Neural cell (in vitro differentiated cells): ENCODE measurements around the gene SLBP. TPM values are rescaled to one million over a fixed set of nuclear protein-coding genes. Genes with fewer than 3 reads are reported as not detected.

Experiments used
- H2AFZ ChIP-seq: fragments of 200-600, 300-800 bp; sonication (generic), shearing (Covaris generic); 2 replicates; pipeline ENCODE4 v1.6.0; 2014; ENCODE audit warnings: low read depth, mild to moderate bottlenecking, antibody characterized with exemption, low read length, moderate library complexity
- H3F3A ChIP-seq: fragments of 200-600 bp; shearing (Covaris generic); 2 replicates; pipeline ENCODE4 v1.6.1; 2016; ENCODE audit warnings: mild to moderate bottlenecking, moderate library complexity, mixed read lengths, antibody characterized with exemption, low read length; ENCODE audit not compliant: insufficient read depth, poor library complexity, severe bottlenecking
- H3K27ac ChIP-seq: fragments of 200-600, 300-800 bp; sonication (generic), shearing (Covaris generic); 2 replicates; pipeline ENCODE4 v1.5.1; 2014; ENCODE audit warnings: mild to moderate bottlenecking, low read length, moderate library complexity
- H3K27me3 ChIP-seq: fragments of 300-800, 200-600 bp; sonication (generic), shearing (Covaris generic); 2 replicates; pipeline ENCODE4 v1.6.0; 2014; ENCODE audit warnings: mild to moderate bottlenecking, low read depth, low read length, moderate library complexity; ENCODE audit not compliant: insufficient read depth
- H3K36me3 ChIP-seq: fragments of 300-800, 200-600 bp; sonication (generic), shearing (Covaris generic); 2 replicates; pipeline ENCODE4 v1.5.1; 2014; ENCODE audit warnings: mild to moderate bottlenecking, antibody characterized with exemption, low read length, moderate library complexity; ENCODE audit not compliant: insufficient read depth
- H3K4me2 ChIP-seq: fragments of 300-800, 200-600 bp; sonication (generic), shearing (Covaris generic); 2 replicates; pipeline ENCODE4 v1.6.0; 2014; ENCODE audit warnings: mild to moderate bottlenecking, low read length
- H3K4me3 ChIP-seq: fragments of 300-800, 200-600 bp; sonication (generic), shearing (Covaris generic); 2 replicates; pipeline ENCODE4 v1.5.1; 2014; ENCODE audit warnings: mild to moderate bottlenecking, low read length, moderate library complexity
- H3K79me2 ChIP-seq: fragments of 200-600 bp; shearing (Covaris generic); replicated peaks from 2 replicates; pipeline ENCODE4 v1.6.0; 2014; ENCODE audit warnings: mild to moderate bottlenecking, low read length, moderate library complexity; ENCODE audit not compliant: insufficient read depth
- H3K9ac ChIP-seq: fragments of 300-800, 200-600 bp; sonication (generic), shearing (Covaris generic); 2 replicates; pipeline ENCODE4 v1.6.1; 2016; ENCODE audit warnings: mild to moderate bottlenecking, low read length, mixed read lengths
- H3K9me2 ChIP-seq: fragments of 200-600 bp; shearing (Covaris generic); 2 replicates; pipeline ENCODE4 v1.6.1; 2016; ENCODE audit warnings: mild to moderate bottlenecking, low read length, mixed read lengths; ENCODE audit not compliant: insufficient read depth
- H3K9me3 ChIP-seq: fragments of 200-600, 300-800 bp; sonication (generic), shearing (Covaris generic); 2 replicates; pipeline ENCODE4 v1.6.1; 2016; ENCODE audit warnings: mild to moderate bottlenecking, mixed run types, low read length, moderate library complexity, mixed read lengths
- H4K20me1 ChIP-seq: fragments of 200-600 bp; shearing (Covaris generic); 2 replicates; pipeline ENCODE4 v1.6.1; 2016; ENCODE audit warnings: mild to moderate bottlenecking, mixed run types; ENCODE audit not compliant: insufficient read depth
- CTCF ChIP-seq: fragments of 450-650 bp; IDR thresholded peaks from 2 replicates; pipeline ENCODE4 v1.5.1; 2014; ENCODE audit warnings: antibody characterized with exemption, mild to moderate bottlenecking, moderate library complexity; ENCODE audit not compliant: poor library complexity, severe bottlenecking
- EP300 ChIP-seq: fragments of 450-650 bp; conservative IDR thresholded peaks from 2 replicates; pipeline ENCODE4 v1.6.1; 2014; ENCODE audit warnings: antibody characterized with exemption, mild to moderate bottlenecking, moderate library complexity; ENCODE audit not compliant: poor library complexity, severe bottlenecking
- EZH2 ChIP-seq: fragments of 200-600, 300-800 bp; shearing (Covaris generic), sonication (generic); IDR thresholded peaks from 2 replicates; pipeline ENCODE4 v1.6.1; 2014; ENCODE audit warnings: antibody characterized with exemption, low read length, borderline replicate concordance, mild to moderate bottlenecking; ENCODE audit not compliant: insufficient read depth, poor library complexity, severe bottlenecking
- MXI1 ChIP-seq: fragments of 450-650 bp; conservative IDR thresholded peaks from 2 replicates; pipeline ENCODE4 v1.6.1; 2014; ENCODE audit warnings: antibody characterized with exemption, mild to moderate bottlenecking; ENCODE audit not compliant: poor library complexity, severe bottlenecking
- POLR2AphosphoS5 ChIP-seq: IDR thresholded peaks from 2 replicates; pipeline ENCODE4 v1.6.1; 2012
- RAD21 ChIP-seq: fragments of 450-650 bp; conservative IDR thresholded peaks from 2 replicates; pipeline ENCODE4 v1.6.1; 2014; ENCODE audit warnings: antibody characterized with exemption, mild to moderate bottlenecking, moderate library complexity
- REST ChIP-seq: IDR thresholded peaks from 2 replicates; pipeline ENCODE4 v1.6.1; 2012; ENCODE audit warnings: borderline replicate concordance
- SMC3 ChIP-seq: fragments of 450-650 bp; conservative IDR thresholded peaks from 2 replicates; pipeline ENCODE4 v1.6.1; 2014; ENCODE audit warnings: antibody characterized with exemption, mild to moderate bottlenecking, moderate library complexity; ENCODE audit not compliant: poor library complexity
- TAF1 ChIP-seq: IDR thresholded peaks from 2 replicates; pipeline ENCODE4 v1.6.1; 2012; ENCODE audit warnings: low read depth
- polyA plus RNA-seq: library from polyadenylated mRNA; depleted of rRNA; stranded (reverse); fragments of >200 nt; gene quantifications from 2 replicates; pipeline ENCODE4 v1.2.3, GENCODE V29; 2014

The SLBP gene
- polyA plus RNA-seq, 1 donor from 2014 or later = 111 TPM

- no peak overlapping the region for H3K4me3 ChIP-seq
- H2AFZ ChIP-seq = no peak overlapping the region
- H3K9me2 ChIP-seq = no peaks in the 10 kb centered on the region
- H3F3A ChIP-seq = no peaks in the 10 kb centered on the region
- no peaks in the 10 kb centered on the region for H3K36me3 ChIP-seq
- H3K27me3 ChIP-seq = no peaks in the 10 kb centered on the region
- no peak for TF ChIP-seq EZH2
- TF ChIP-seq SMC3 = no peak
- TF ChIP-seq MXI1 = no peak
- no peak for TF ChIP-seq POLR2AphosphoS5
- TF ChIP-seq CTCF = no peak
- no peak for TF ChIP-seq REST
- TF ChIP-seq EP300 = no peak
- TF ChIP-seq RAD21 = no peak
- no peak for TF ChIP-seq TAF1
- peaks cover 20% of the 10 kb centered on the region for H3K79me2 ChIP-seq
- no peak overlapping the region for H3K4me2 ChIP-seq
- no peak overlapping the region for H3K9ac ChIP-seq
- H4K20me1 ChIP-seq = no peaks in the 10 kb centered on the region
- H3K9me3 ChIP-seq = no peaks in the 10 kb centered on the region
- no peak overlapping the region for H3K27ac ChIP-seq
These were observed 3.1 kb upstream of the SLBP start for GRCh38 chr4:1715002-1715758.

- no peak overlapping the region for H3K4me2 ChIP-seq
- no peaks in the 10 kb centered on the region for H3K9me3 ChIP-seq
- no peaks in the 10 kb centered on the region for H3K36me3 ChIP-seq
- H4K20me1 ChIP-seq = no peaks in the 10 kb centered on the region
- H3K9ac ChIP-seq = no peak overlapping the region
- H3K79me2 ChIP-seq = peaks cover 18% of the 10 kb centered on the region
- no peaks in the 10 kb centered on the region for H3K27me3 ChIP-seq
- H3F3A ChIP-seq = no peaks in the 10 kb centered on the region
- TF ChIP-seq EP300 (no peak), SMC3 (no peak), RAD21 (no peak), POLR2AphosphoS5 (no peak), MXI1 (no peak), TAF1 (no peak), REST (no peak), EZH2 (no peak), CTCF (no peak)
- H3K4me3 ChIP-seq = no peak overlapping the region
- no peak overlapping the region for H3K27ac ChIP-seq
- H2AFZ ChIP-seq = no peak overlapping the region
- H3K9me2 ChIP-seq = no peaks in the 10 kb centered on the region
These were observed 2.3 kb upstream of the SLBP start for GRCh38 chr4:1714303-1715001.
